ENCODE data around the gene PCGF3. TPM values are rescaled to one million over a fixed set of nuclear protein-coding genes. Genes with fewer than 3 reads are reported as not detected.

The PCGF3 gene
- total RNA-seq, 1 experiment from 2014 or later, result 31.5 TPM

- DNase-seq (no peak), ATAC-seq (no peak)
- Histone ChIP-seq H3K4me3 (ENCODE audit: low read length) (no peak overlapping the region), H3K36me3 (ENCODE audit: low read depth, low read length) (no peaks in the 10 kb centered on the region), H3K9me2 (replicated peaks; ENCODE audit: low read length) (no peaks in the 10 kb centered on the region), H4K20me1 (ENCODE audit: low read length) (no peaks in the 10 kb centered on the region), H3K27me3 (ENCODE audit: low read length) (no peaks in the 10 kb centered on the region), H3F3A (ENCODE audit: low read length, unreplicated experiment) (no peaks in the 10 kb centered on the region), H3K9ac (ENCODE audit: low read length) (no peak overlapping the region), H3K79me2 (ENCODE audit: low read length) (no peaks in the 10 kb centered on the region), H3K9me3 (ENCODE audit: low read length) (no peaks in the 10 kb centered on the region), H3K4me2 (ENCODE audit: low read length) (no peak overlapping the region), H3K4me1 (ENCODE audit: insufficient read depth, low read length) (peaks cover 23% of the 10 kb centered on the region), H2AFZ (ENCODE audit: low read length) (no peak overlapping the region), H3K27ac (ENCODE audit: low read length) (no peak overlapping the region)
- BruUV-seq (replicated peaks), result no TSS peak
- TF ChIP-seq EZH2 (IDR thresholded peaks at IDR 0.05; ENCODE audit: low read length, unreplicated experiment) (no peak), CTCF (conservative IDR thresholded peaks at IDR 0.05; ENCODE audit: low read depth, low read length) (no peak), EZH2phosphoT487 (IDR thresholded peaks at IDR 0.05; ENCODE audit: borderline replicate concordance, low read length) (no peak)
- intact Hi-C loops (cut with micrococcal nuclease), result no loop called here
- ChIA-PET CTCF (no interaction called here), POLR2A (ENCODE audit: unreplicated experiment) (no interaction called here)
Measured at GRCh38 chr4:683247-683897, 22.3 kb upstream of the PCGF3 start.

- DNase-seq (peak; percentile 49), ATAC-seq (no peak)
- CTCF ChIA-PET, result no interaction called here
- TF ChIP-seq EZH2 (IDR thresholded peaks at IDR 0.05; ENCODE audit: low read length, unreplicated experiment) (no peak), CTCF (conservative IDR thresholded peaks at IDR 0.05; ENCODE audit: low read depth, low read length) (peak; percentile 67)
- Histone ChIP-seq H3K9ac (ENCODE audit: low read length) (no peak overlapping the region), H3K27ac (ENCODE audit: low read length) (no peak overlapping the region), H3K4me2 (ENCODE audit: low read length) (no peak overlapping the region), H3K4me3 (ENCODE audit: low read length) (no peak overlapping the region), H3K4me1 (ENCODE audit: insufficient read depth, low read length) (peaks cover 23% of the 10 kb centered on the region), H3K27me3 (ENCODE audit: low read length) (no peaks in the 10 kb centered on the region), H4K20me1 (ENCODE audit: low read length) (no peaks in the 10 kb centered on the region), H3K36me3 (ENCODE audit: low read depth, low read length) (no peaks in the 10 kb centered on the region), H3K79me2 (ENCODE audit: low read length) (no peaks in the 10 kb centered on the region), H3K9me2 (replicated peaks; ENCODE audit: low read length) (no peaks in the 10 kb centered on the region), H3K9me3 (ENCODE audit: low read length) (no peaks in the 10 kb centered on the region), H3F3A (ENCODE audit: low read length, unreplicated experiment) (no peaks in the 10 kb centered on the region), H2AFZ (ENCODE audit: low read length) (no peak overlapping the region)
- POLR2A ChIA-PET (ENCODE audit: unreplicated experiment), result no interaction called here
- intact Hi-C loops (cut with micrococcal nuclease), result no loop called here
- BruUV-seq (replicated peaks), result no TSS peak
Measured at GRCh38 chr4:683982-684622, 21.5 kb upstream of the PCGF3 start.

GRCh38 chr4:684623-685327, 20.9 kb upstream of the PCGF3 start:
- Histone ChIP-seq H3K9me3 (ENCODE audit: low read length) (no peaks in the 10 kb centered on the region), H2AFZ (ENCODE audit: low read length) (no peak overlapping the region), H3K4me3 (ENCODE audit: low read length) (no peak overlapping the region), H3K4me1 (ENCODE audit: insufficient read depth, low read length) (peaks cover 23% of the 10 kb centered on the region), H3K79me2 (ENCODE audit: low read length) (no peaks in the 10 kb centered on the region), H3K4me2 (ENCODE audit: low read length) (no peak overlapping the region), H3K36me3 (ENCODE audit: low read depth, low read length) (no peaks in the 10 kb centered on the region), H3F3A (ENCODE audit: low read length, unreplicated experiment) (no peaks in the 10 kb centered on the region), H3K9ac (ENCODE audit: low read length) (no peak overlapping the region), H3K27ac (ENCODE audit: low read length) (no peak overlapping the region), H3K27me3 (ENCODE audit: low read length) (no peaks in the 10 kb centered on the region), H4K20me1 (ENCODE audit: low read length) (no peaks in the 10 kb centered on the region), H3K9me2 (replicated peaks; ENCODE audit: low read length) (no peaks in the 10 kb centered on the region)
- ChIA-PET CTCF (no interaction called here), POLR2A (ENCODE audit: unreplicated experiment) (no interaction called here)
- intact Hi-C loops (cut with micrococcal nuclease), result no loop called here
- DNase-seq, result no peak
- TF ChIP-seq EZH2 (IDR thresholded peaks at IDR 0.05; ENCODE audit: low read length, unreplicated experiment), result no peak
- no peak for TF ChIP-seq CTCF (conservative IDR thresholded peaks at IDR 0.05; ENCODE audit: low read depth, low read length)
- TF ChIP-seq EZH2phosphoT487 (IDR thresholded peaks at IDR 0.05; ENCODE audit: borderline replicate concordance, low read length), result no peak
- no peak for ATAC-seq
- no TSS peak for BruUV-seq (replicated peaks)
